IMR-90 (cell line): ENCODE data around the gene BIK. TPM values are rescaled to one million over a fixed set of nuclear protein-coding genes. Genes with fewer than 3 reads are reported as not detected.

ENCODE experiments used
- ATAC-seq: fragments of 200-7000 bp; cut with Tn5 transposase; 2 replicates; pipeline ENCODE4 v1.9.1; 2020; ENCODE audit warnings: low read depth, mild to moderate bottlenecking, moderate library complexity
- BruUV-seq: library from RNA; stranded (reverse); fragments of 400-500 nt; replicated peaks from 2 replicates; lab custom pipeline; 2021; lab: Mats Ljungman, UMichigan
- CTCF ChIA-PET: fragments of 300-600 bp; formaldehyde crosslinking; extraction: SDS; loops from one replicate; lab custom pipeline; 2021; ENCODE audit warnings: antibody characterized with exemption; lab: Yijun Ruan, JAX
- POLR2A ChIA-PET: fragments of 300-600 bp; sonication (Branson Sonifier 250); formaldehyde crosslinking; loops from one replicate; lab custom pipeline; 2022; ENCODE audit warnings: antibody characterized with exemption; ENCODE audit not compliant: unreplicated experiment; lab: Charles Lee
- DNase-seq: peaks from one replicate; pipeline ENCODE4 v3.0.0; 2013
- H2AFZ ChIP-seq: replicated peaks from 2 replicates; pipeline ENCODE3; 2013; ENCODE audit warnings: low read length, mild to moderate bottlenecking; ENCODE audit not compliant: poor library complexity
- H2AK5ac ChIP-seq: 2 replicates; pipeline ENCODE4 v1.6.1; 2013; ENCODE audit warnings: low read depth, low read length, inconsistent platforms
- H2AK9ac ChIP-seq: replicated peaks from 2 replicates; pipeline ENCODE3; 2013; ENCODE audit warnings: mild to moderate bottlenecking, low read depth, low read length, moderate library complexity; ENCODE audit not compliant: poor library complexity
- H2BK120ac ChIP-seq: 2 replicates; pipeline ENCODE4 v1.6.1; 2013; ENCODE audit warnings: low read depth, low read length, inconsistent platforms
- H2BK15ac ChIP-seq: 3 replicates; pipeline ENCODE4 v1.6.1; 2013; ENCODE audit warnings: low read depth, low read length, inconsistent platforms
- H2BK20ac ChIP-seq: 2 replicates; pipeline ENCODE4 v1.6.1; 2013; ENCODE audit warnings: low read depth, mild to moderate bottlenecking, inconsistent platforms, low read length, moderate library complexity
- H2BK5ac ChIP-seq: 2 replicates; pipeline ENCODE4 v1.6.1; 2013; ENCODE audit warnings: mild to moderate bottlenecking, low read depth, low read length, inconsistent platforms; ENCODE audit not compliant: poor library complexity, severe bottlenecking
- H3K14ac ChIP-seq: replicated peaks from 2 replicates; pipeline ENCODE4 v1.6.1; 2013; ENCODE audit warnings: low read depth, low read length, inconsistent platforms
- H3K18ac ChIP-seq: 2 replicates; pipeline ENCODE4 v1.6.1; 2013; ENCODE audit warnings: low read depth, low read length, control low read depth
- H3K23ac ChIP-seq: 2 replicates; pipeline ENCODE4 v1.6.1; 2013; ENCODE audit warnings: low read depth, low read length, inconsistent platforms
- H3K27ac ChIP-seq: 2 replicates; pipeline ENCODE4 v1.5.1; 2013; ENCODE audit warnings: mild to moderate bottlenecking, control low read depth, low read length; ENCODE audit not compliant: insufficient read depth
- H3K27me3 ChIP-seq: 2 replicates; pipeline ENCODE4 v1.6.1; 2013; ENCODE audit warnings: low read length; ENCODE audit not compliant: control insufficient read depth, insufficient read depth
- H3K36me3 ChIP-seq: 2 replicates; pipeline ENCODE4 v1.6.1; 2013; ENCODE audit warnings: low read length, mixed read lengths; ENCODE audit not compliant: control insufficient read depth, insufficient read depth
- H3K4ac ChIP-seq: 2 replicates; pipeline ENCODE4 v1.6.1; 2013; ENCODE audit warnings: low read depth, low read length, inconsistent platforms
- H3K4me1 ChIP-seq: 2 replicates; pipeline ENCODE4 v1.6.1; 2013; ENCODE audit warnings: low read length, mixed read lengths; ENCODE audit not compliant: control insufficient read depth, insufficient read depth
- H3K4me2 ChIP-seq: 2 replicates; pipeline ENCODE4 v1.6.1; 2013; ENCODE audit warnings: low read depth, mild to moderate bottlenecking, control low read depth, low read length, moderate library complexity
- H3K4me3 ChIP-seq: 2 replicates; pipeline ENCODE4 v1.5.1; 2013; ENCODE audit warnings: low read depth, mild to moderate bottlenecking, control low read depth, low read length, moderate library complexity; ENCODE audit not compliant: insufficient read depth
- H3K56ac ChIP-seq: 2 replicates; pipeline ENCODE4 v1.6.1; 2013; ENCODE audit warnings: low read length, inconsistent platforms; ENCODE audit not compliant: insufficient read depth; ENCODE audit errors: extremely low read depth
- H3K79me1 ChIP-seq, 2 experiments: 2 replicates each; pipeline ENCODE4 v1.6.1; 2013; ENCODE audit warnings: low read length in 2 of 2, inconsistent platforms in 1 of 2, low read depth in 1 of 2
- H3K9ac ChIP-seq: 2 replicates; pipeline ENCODE4 v1.6.1; 2013; ENCODE audit warnings: low read depth, low read length, control low read depth
- H3K9me1 ChIP-seq: 2 replicates; pipeline ENCODE4 v1.6.1; 2013; ENCODE audit warnings: low read length, inconsistent platforms; ENCODE audit not compliant: insufficient read depth
- H3K9me3 ChIP-seq: 2 replicates; pipeline ENCODE4 v1.6.1; 2013; ENCODE audit warnings: low read length; ENCODE audit not compliant: control insufficient read depth, insufficient read depth
- H4K20me1 ChIP-seq: 2 replicates; pipeline ENCODE4 v1.6.1; 2013; ENCODE audit warnings: low read length, inconsistent platforms; ENCODE audit not compliant: insufficient read depth
- H4K5ac ChIP-seq: 2 replicates; pipeline ENCODE4 v1.6.1; 2013; ENCODE audit warnings: mild to moderate bottlenecking, low read depth, low read length, control low read depth
- H4K8ac ChIP-seq, 2 experiments: 2 replicates each; pipeline ENCODE4 v1.6.1; 2013; ENCODE audit warnings: low read depth in 2 of 2, low read length in 2 of 2, control low read depth in 1 of 2, inconsistent platforms in 1 of 2
- H4K91ac ChIP-seq: 2 replicates; pipeline ENCODE4 v1.6.1; 2013; ENCODE audit warnings: low read depth, low read length, inconsistent platforms; ENCODE audit not compliant: insufficient read depth
- CEBPB ChIP-seq: IDR thresholded peaks from 2 replicates; pipeline ENCODE4 v1.6.1; 2012; ENCODE audit warnings: low read depth, low read length, improper control_type of control experiment
- ELK1 ChIP-seq: fragments of 150-350 bp; IDR thresholded peaks from 2 replicates; pipeline ENCODE4 v1.6.1; 2016; ENCODE audit warnings: low read depth, mild to moderate bottlenecking, low read length, moderate library complexity, borderline replicate concordance
- FOS ChIP-seq: fragments of 150-350 bp; IDR thresholded peaks from 2 replicates; pipeline ENCODE4 v1.6.1; 2016; ENCODE audit warnings: low read depth, low read length
- WGBS, 2 experiments: methylation state at CpG; one replicate each; pipeline versions ENCODE4 v1.1.5 to v1.1.7; 2013; ENCODE audit warnings: missing lambda C conversion rate in 2 of 2; ENCODE audit not compliant: insufficient read length in 1 of 2; ENCODE audit errors: extremely low coverage in 2 of 2; 5-methylcytosine and 5-hydroxymethylcytosine counted together
- dilution Hi-C: fragments of 300-500 bp; cut with HindIII; formaldehyde crosslinking; loops from one replicate; pipeline ENCODE4 v1.14.3; 2018; ENCODE audit warnings: low sequenced_read_pairs; ENCODE audit not compliant: unreplicated experiment
- in situ Hi-C: fragments of 300-500 bp; cut with MboI; formaldehyde crosslinking; loops from 3 replicates; pipeline ENCODE4 v1.14.3; 2019; ENCODE audit warnings: low sequenced_read_pairs, inconsistent platforms, mixed read lengths
- intact Hi-C: fragments of 100-400 bp; cut with micrococcal nuclease; formaldehyde crosslinking; loops from 2 replicates; pipeline ENCODE4 v1.10.0; 2022
- polyA plus RNA-seq, 3 experiments: library from polyadenylated mRNA; depleted of rRNA; stranded (reverse); fragments of >200 nt; gene quantifications; 2 replicates each; pipeline ENCODE4 v1.2.3, GENCODE V29; 2012; ENCODE audit warnings: low replicate concordance in 1 of 3
- total RNA-seq: library from RNA; depleted of rRNA; stranded (reverse); fragments of >200 nt; gene quantifications from 2 replicates; pipeline ENCODE4 v1.2.3, GENCODE V29; 2012

The BIK gene
- total and polyA plus RNA-seq, 2 of the 4 experiments (the other 2 are of a cell fraction) = 0.18 TPM; not detected in 1

- Histone ChIP-seq H4K91ac (no peak overlapping the region), H3K4me1 (no peaks in the 10 kb centered on the region), H3K79me1 (peaks cover 0 to 5% of the 10 kb centered on the region in 2 experiments; a peak in 1 of 4 replicates), H4K20me1 (no peaks in the 10 kb centered on the region; the same call in 1 of the 2 replicates), H2BK5ac (no peak overlapping the region), H3K18ac (no peak overlapping the region), H2BK120ac (no peak overlapping the region), H2AK5ac (no peak overlapping the region), H4K5ac (no peak overlapping the region), H3K4ac (no peak overlapping the region), H3K36me3 (peaks cover 38% of the 10 kb centered on the region), H2AFZ (no peak overlapping the region), H3K4me2 (no peak overlapping the region), H3K56ac (no peak overlapping the region), H3K4me3 (no peak overlapping the region), H2BK20ac (no peak overlapping the region), H3K9me3 (no peaks in the 10 kb centered on the region), H2AK9ac (no peak overlapping the region), H3K9me1 (no peaks in the 10 kb centered on the region), H3K27ac (no peak overlapping the region), H3K9ac (no peak overlapping the region), H3K14ac (no peak overlapping the region), H4K8ac (no peak overlapping the region), H3K27me3 (no peaks in the 10 kb centered on the region), H2BK15ac (no peak overlapping the region), H3K23ac (no peak overlapping the region)
- dilution Hi-C loops (no loop called here), in situ Hi-C loops (no loop called here), intact Hi-C loops (no loop called here)
- ChIA-PET POLR2A (no interaction called here), CTCF (interaction anchor here (0.7 kb wide), 1 partner anchor 688 kb away, joined by 3 read pairs; no protein-coding TSS in a partner anchor)
- WGBS, 2 experiments = 72% methylated on average over 5 of the region's 9 CpGs; no CpG with 5 or more reads in 1 of the 2 experiments
- no TSS peak for BruUV-seq
- no peak for DNase-seq
- TF ChIP-seq CEBPB (no peak), FOS (no peak), ELK1 (no peak)
- no peak for ATAC-seq
Observed at GRCh38 chr22:43133401-43133800, 22.9 kb downstream of the BIK start.
